Naive thymus-derived CD4-positive, alpha-beta T cell (primary cell): ENCODE measurements around the gene KLF16. TPM values are rescaled to one million over a fixed set of nuclear protein-coding genes. Genes with fewer than 3 reads are reported as not detected.
A peak's percentile ranks its signal among the peaks of the same experiment; 100 is the strongest.

Source experiments
- ATAC-seq: fragments of 150-1000 bp; cut with Tn5 transposase; 2 replicates; pipeline ENCODE4 v1.10.0; 2021; ENCODE audit warnings: mild to moderate bottlenecking, moderate library complexity
- CTCF ChIA-PET: fragments of 350-600 bp; sonication (Branson Sonifier 250); formaldehyde crosslinking; loops from one replicate; lab custom pipeline; 2021; ENCODE audit warnings: antibody characterized with exemption; lab: Charles Lee
- POLR2A ChIA-PET: fragments of 350-600 bp; sonication (Branson Sonifier 250); formaldehyde crosslinking; loops from one replicate; lab custom pipeline; 2021; ENCODE audit warnings: antibody characterized with exemption, inconsistent platforms; lab: Charles Lee
- DNase-seq, 9 donors: peaks; one replicate each; pipeline versions ENCODE4 v3.0.0 to v3.0.0-alpha.2; 2020 to 2022; ENCODE audit warnings: mixed read lengths in 1 of 9
- H3K27ac ChIP-seq: one replicate; pipeline ENCODE4 v1.7.0; 2013; ENCODE audit warnings: mild to moderate bottlenecking, low read depth, low read length, moderate library complexity
- H3K27me3 ChIP-seq, 2 donors: one replicate each; pipeline ENCODE4 v1.7.0; 2013; ENCODE audit warnings: low read length in 2 of 2, mild to moderate bottlenecking in 2 of 2, moderate library complexity in 2 of 2; ENCODE audit not compliant: control insufficient read depth in 2 of 2, insufficient read depth in 2 of 2
- H3K36me3 ChIP-seq, 3 experiments: 1 replicate in 2 of 3; 2 replicates in 1 of 3; pipeline ENCODE4 v1.7.0; 2013; ENCODE audit warnings: low read length in 3 of 3, mild to moderate bottlenecking in 3 of 3, moderate library complexity in 1 of 3; ENCODE audit not compliant: insufficient read depth in 3 of 3, control insufficient read depth in 2 of 3
- H3K4me1 ChIP-seq, 2 donors: one replicate each; pipeline ENCODE4 v1.7.0; 2013; ENCODE audit warnings: low read length in 2 of 2, mild to moderate bottlenecking in 2 of 2, moderate library complexity in 1 of 2; ENCODE audit not compliant: control insufficient read depth in 2 of 2, insufficient read depth in 2 of 2
- H3K4me3 ChIP-seq: 2 replicates; pipeline ENCODE4 v1.7.0; 2013; ENCODE audit warnings: mild to moderate bottlenecking, low read length
- H3K9me3 ChIP-seq, 3 experiments: 1 replicate in 2 of 3; 2 replicates in 1 of 3; pipeline ENCODE4 v1.7.0; 2013; ENCODE audit warnings: low read length in 3 of 3; ENCODE audit not compliant: control insufficient read depth in 2 of 3
- H3K27ac Mint-ChIP-seq, 9 donors: one replicate each; pipeline ENCODE4 v1.8.0; 2020 to 2022; ENCODE audit warnings: mixed read lengths in 9 of 9, mild to moderate bottlenecking in 8 of 9, moderate library complexity in 5 of 9, inconsistent platforms in 2 of 9
- H3K27me3 Mint-ChIP-seq, 5 donors: one replicate each; pipeline ENCODE4 v1.8.0; 2021 to 2022; ENCODE audit warnings: mixed read lengths in 5 of 5, mild to moderate bottlenecking in 1 of 5
- H3K36me3 Mint-ChIP-seq, 5 donors: one replicate each; pipeline ENCODE4 v1.8.0; 2020 to 2022; ENCODE audit warnings: mixed read lengths in 5 of 5, mild to moderate bottlenecking in 3 of 5, inconsistent platforms in 1 of 5
- H3K4me1 Mint-ChIP-seq, 7 donors: one replicate each; pipeline ENCODE4 v1.8.0; 2020 to 2022; ENCODE audit warnings: mixed read lengths in 7 of 7, mild to moderate bottlenecking in 3 of 7, inconsistent platforms in 1 of 7
- H3K4me3 Mint-ChIP-seq, 10 donors: one replicate each; pipeline ENCODE4 v1.8.0; 2020 to 2022; ENCODE audit warnings: mild to moderate bottlenecking in 10 of 10, mixed read lengths in 10 of 10, moderate library complexity in 6 of 10, inconsistent platforms in 2 of 10
- H3K9me3 Mint-ChIP-seq, 11 donors: one replicate each; pipeline ENCODE4 v1.8.0; 2020 to 2022; ENCODE audit warnings: mixed read lengths in 11 of 11, mild to moderate bottlenecking in 4 of 11, inconsistent platforms in 1 of 11, moderate library complexity in 1 of 11
- intact Hi-C, 2 donors: fragments of 100-400 bp; cut with micrococcal nuclease; formaldehyde crosslinking; loops; one replicate each; pipeline ENCODE4 v1.15.1; 2023
- polyA plus RNA-seq, 2 donors: library from polyadenylated mRNA; unstranded; fragments of 300-500 nt; fragmentation: Illumina TruSeq; gene quantifications; one replicate each; pipeline ENCODE4 v1.2.3, GENCODE V29; 2021
- total RNA-seq, 6 experiments: library from RNA in 5 of 6; stranded (reverse) in 5 of 6; gene quantifications; 1 replicate in 5 of 6; 2 replicates in 1 of 6; pipeline ENCODE4 v1.2.3 and lab custom pipeline; 2021 to 2026

The KLF16 gene
- total and polyA plus RNA-seq, 7 experiments from 2014 or later: 0.41 to 65.2 (median 20.8) TPM

- H3K4me1 Mint-ChIP-seq: peaks cover 9 to 19% (median 11%) of the 10 kb centered on the region in 7 donors
- H3K27me3 ChIP-seq: no peaks in the 10 kb centered on the region
- CTCF ChIA-PET: interaction anchor here (1.0 kb wide), 1 partner anchor 19 kb away, joined by 6 read pairs; no protein-coding TSS in a partner anchor
- POLR2A ChIA-PET: no interaction called here
- peak overlapping the region; percentile 82 to 97 (median 92) for H3K27ac Mint-ChIP-seq
- peaks cover 0 to 27% (median 4%) of the 10 kb centered on the region in 3 experiments for H3K36me3 ChIP-seq
- no peaks in the 10 kb centered on the region for H3K9me3 ChIP-seq
- DNase-seq (peak; percentile 70 to 88 (median 84)), ATAC-seq (peak; percentile 85)
- peak overlapping the region; percentile 63 for H3K27ac ChIP-seq
- no peaks in the 10 kb centered on the region for H3K27me3 Mint-ChIP-seq
- no peaks in the 10 kb centered on the region for H3K36me3 Mint-ChIP-seq
- no peaks in the 10 kb centered on the region for H3K9me3 Mint-ChIP-seq
- intact Hi-C loops: loop anchor here (1.0 to 2.0 kb wide), 11 partner anchors 14 to 537 kb away; partner anchors contain the start of genes REXO1 (in 2 of the 2), TCF3 (in 2 of the 2), DAZAP1 (in 1 of the 2) and FAM174C (in 1 of the 2)
- peak overlapping the region; percentile 65 for H3K4me3 ChIP-seq
- peak overlapping the region; percentile 93 to 99 (median 96) for H3K4me3 Mint-ChIP-seq
- peaks cover 0 to 8% of the 10 kb centered on the region in 2 donors for H3K4me1 ChIP-seq
Observed at GRCh38 chr19:1812426-1813191, 50.8 kb downstream of the KLF16 start.

- no peaks in the 10 kb centered on the region for H3K9me3 Mint-ChIP-seq
- H3K27me3 Mint-ChIP-seq: no peaks in the 10 kb centered on the region
- H3K27ac Mint-ChIP-seq: peak within 1 kb of the TSS; percentile 82 to 97 (median 92)
- no peaks in the 10 kb centered on the region for H3K27me3 ChIP-seq
- peaks cover 9 to 19% (median 11%) of the 10 kb centered on the region in 7 donors for H3K4me1 Mint-ChIP-seq
- no peaks in the 10 kb centered on the region for H3K9me3 ChIP-seq
- H3K4me1 ChIP-seq: peaks cover 0 to 8% of the 10 kb centered on the region in 2 donors
- no peaks in the 10 kb centered on the region for H3K36me3 Mint-ChIP-seq
- POLR2A ChIA-PET: no interaction called here
- H3K4me3 Mint-ChIP-seq: peak within 1 kb of the TSS; percentile 93 to 99 (median 96)
- H3K4me3 ChIP-seq: peak within 1 kb of the TSS; percentile 65
- CTCF ChIA-PET: interaction anchor here (0.6 kb wide), 1 partner anchor 945 kb away, joined by 3 read pairs; no protein-coding TSS in a partner anchor
- DNase-seq: peak in 2 of 9 donors; percentile 21 to 38
- intact Hi-C loops: loop anchor here (1.0 to 2.0 kb wide), 11 partner anchors 14 to 537 kb away; partner anchors contain the start of genes REXO1 (in 2 of the 2), TCF3 (in 2 of the 2), DAZAP1 (in 1 of the 2) and FAM174C (in 1 of the 2)
- peak within 1 kb of the TSS; percentile 63 for H3K27ac ChIP-seq
- ATAC-seq: peak; percentile 88
- H3K36me3 ChIP-seq: peaks cover 0 to 20% (median 4%) of the 10 kb centered on the region in 3 experiments
Observed at GRCh38 chr19:1811942-1812425, 51.4 kb downstream of the KLF16 start, which contains the start of gene ATP8B3. TSS of gene ATP8B3 (minus strand) at chr19:1812276. CDS start at chr19:1811736, 540 bp downstream.

GRCh38 chr19:1811472-1811894 is 51.9 kb downstream of the KLF16 start:
- Mint-ChIP-seq H3K4me1 (peaks cover 9 to 19% (median 11%) of the 10 kb centered on the region in 7 donors), H3K9me3 (no peaks in the 10 kb centered on the region), H3K27me3 (no peaks in the 10 kb centered on the region), H3K4me3 (peak overlapping the region in 9 of 10 donors; percentile 39 to 98 (median 77)), H3K36me3 (no peaks in the 10 kb centered on the region), H3K27ac (peak overlapping the region in 2 of 9 donors; percentile 43 to 83)
- no peaks in the 10 kb centered on the region for H3K9me3 ChIP-seq
- POLR2A ChIA-PET: no interaction called here
- peaks cover 0 to 8% of the 10 kb centered on the region in 2 donors for H3K4me1 ChIP-seq
- ATAC-seq (no peak), DNase-seq (peak in 1 of 9 donors; percentile 54)
- H3K27ac ChIP-seq: peak overlapping the region; percentile 13
- no peaks in the 10 kb centered on the region for H3K27me3 ChIP-seq
- peaks cover 0 to 15% (median 0%) of the 10 kb centered on the region in 3 experiments for H3K36me3 ChIP-seq
- CTCF ChIA-PET: interaction anchor here (0.6 kb wide), 1 partner anchor 946 kb away, joined by 3 read pairs; no protein-coding TSS in a partner anchor
- intact Hi-C loops: no loop called here
- H3K4me3 ChIP-seq: peak overlapping the region; percentile 43

- intact Hi-C loops: no loop called here
- ATAC-seq (no peak), DNase-seq (no peak)
- H3K9me3 ChIP-seq: no peaks in the 10 kb centered on the region
- Mint-ChIP-seq H3K36me3 (no peaks in the 10 kb centered on the region), H3K9me3 (no peaks in the 10 kb centered on the region), H3K4me3 (peak overlapping the region in 9 of 10 donors; percentile 21 to 98 (median 53)), H3K4me1 (peaks cover 9 to 19% (median 11%) of the 10 kb centered on the region in 7 donors), H3K27me3 (no peaks in the 10 kb centered on the region), H3K27ac (peak overlapping the region in 6 of 9 donors; percentile 5 to 71 (median 43))
- CTCF ChIA-PET: interaction anchor here (0.6 to 0.7 kb wide), 3 partner anchors 99 to 572 kb away, joined by 3 read pairs; no protein-coding TSS in a partner anchor
- no peak overlapping the region for H3K4me3 ChIP-seq
- H3K36me3 ChIP-seq: peaks cover 0 to 8% (median 0%) of the 10 kb centered on the region in 3 experiments
- POLR2A ChIA-PET: no interaction called here
- no peak overlapping the region for H3K27ac ChIP-seq
- H3K4me1 ChIP-seq: peaks cover 0 to 8% of the 10 kb centered on the region in 2 donors
- H3K27me3 ChIP-seq: no peaks in the 10 kb centered on the region
Observed at GRCh38 chr19:1810439-1811160, 52.8 kb downstream of the KLF16 start.

GRCh38 chr19:1809678-1810077 is 53.7 kb downstream of the KLF16 start:
- peaks cover 0 to 1% (median 0%) of the 10 kb centered on the region in 3 experiments for H3K36me3 ChIP-seq
- Mint-ChIP-seq H3K4me3 (no peak overlapping the region), H3K4me1 (peaks cover 9 to 19% (median 11%) of the 10 kb centered on the region in 7 donors), H3K27ac (no peak overlapping the region), H3K27me3 (no peaks in the 10 kb centered on the region), H3K36me3 (no peaks in the 10 kb centered on the region), H3K9me3 (no peaks in the 10 kb centered on the region)
- peaks cover 0 to 8% of the 10 kb centered on the region in 2 donors for H3K4me1 ChIP-seq
- no peaks in the 10 kb centered on the region for H3K9me3 ChIP-seq
- ChIA-PET CTCF (interaction anchor here (0.7 kb wide), 1 partner anchor 98 kb away, joined by 3 read pairs; no protein-coding TSS in a partner anchor), POLR2A (no interaction called here)
- H3K27me3 ChIP-seq: no peaks in the 10 kb centered on the region
- H3K27ac ChIP-seq: no peak overlapping the region
- DNase-seq (no peak), ATAC-seq (no peak)
- intact Hi-C loops: no loop called here
- H3K4me3 ChIP-seq: no peak overlapping the region

- Histone ChIP-seq H3K27ac (no peak overlapping the region), H3K27me3 (no peaks in the 10 kb centered on the region), H3K9me3 (no peaks in the 10 kb centered on the region), H3K4me1 (peaks cover 0 to 8% of the 10 kb centered on the region in 2 donors), H3K36me3 (no peaks in the 10 kb centered on the region), H3K4me3 (no peak overlapping the region)
- intact Hi-C loops: no loop called here
- no peak for DNase-seq
- no peak for ATAC-seq
- ChIA-PET CTCF (no interaction called here), POLR2A (no interaction called here)
- Mint-ChIP-seq H3K27me3 (no peaks in the 10 kb centered on the region), H3K4me1 (peaks cover 9 to 19% (median 11%) of the 10 kb centered on the region in 7 donors), H3K4me3 (no peak overlapping the region), H3K36me3 (no peaks in the 10 kb centered on the region), H3K9me3 (no peaks in the 10 kb centered on the region), H3K27ac (no peak overlapping the region)
Observed at GRCh38 chr19:1808395-1808731, 55.0 kb downstream of the KLF16 start.
